T-helper 1 cell treated with Interleukin-12 subunit alpha and Interleukin-12 subunit beta and Interleukin-4 antibody, amounts not matched to agents 30 ng/mL and 1 ng/mL, for 36 hours (primary cell): ENCODE results near the gene PLEKHJ1. TPM values are rescaled to one million over a fixed set of nuclear protein-coding genes. Genes with fewer than 3 reads are reported as not detected.

Source experiments
- total RNA-seq: library from RNA; stranded (reverse); gene quantifications from 2 replicates; pipeline ENCODE4 v1.2.3, GENCODE V29; 2022

The PLEKHJ1 gene
- total RNA-seq, 1 donor from 2014 or later, result 65.7 TPM

Other genes starting within 250 kb of the PLEKHJ1 start
- 34.2 and 44.9 TPM in 2 replicates for gene BTBD2, start 220.6 kb downstream of the PLEKHJ1 start, total RNA-seq
- 205 and 213 TPM in 2 replicates for gene MKNK2, start 185.1 kb downstream of the PLEKHJ1 start, total RNA-seq
- 244 and 254 TPM in 2 replicates for gene MOB3A, start 140.0 kb downstream of the PLEKHJ1 start, total RNA-seq
- gene IZUMO4, start 139.4 kb downstream of the PLEKHJ1 start, total RNA-seq, result 15.4 and 19.1 TPM in 2 replicates
- gene AP3D1, start 84.8 kb downstream of the PLEKHJ1 start, total RNA-seq, result 126 and 139 TPM in 2 replicates
- 70.1 and 73.4 TPM in 2 replicates for gene DOT1L, start 72.4 kb downstream of the PLEKHJ1 start, total RNA-seq
- gene SF3A2, start 495 bp upstream of the PLEKHJ1 start, total RNA-seq, result 136 and 141 TPM in 2 replicates
- gene AMH, start 13.0 kb upstream of the PLEKHJ1 start, total RNA-seq, result 3.6 and 5.4 TPM in 2 replicates
- not detected in 2 replicates for gene JSRP1, start 20.1 kb upstream of the PLEKHJ1 start, total RNA-seq
- 1.2 TPM in 2 replicates for gene PEAK3, start 45.8 kb upstream of the PLEKHJ1 start, total RNA-seq
- gene LINGO3, start 71.8 kb upstream of the PLEKHJ1 start, total RNA-seq, result 0.32 and 0.41 TPM in 2 replicates
- gene LSM7, start 92.3 kb upstream of the PLEKHJ1 start, total RNA-seq, result 119 and 122 TPM in 2 replicates
- 81.9 and 88.7 TPM in 2 replicates for gene SPPL2B, start 92.4 kb upstream of the PLEKHJ1 start, total RNA-seq
- gene TMPRSS9, start 123.9 kb upstream of the PLEKHJ1 start, total RNA-seq, result not detected in 2 replicates
- gene TIMM13, start 191.3 kb upstream of the PLEKHJ1 start, total RNA-seq, result 67.4 and 74.6 TPM in 2 replicates
- 93.1 and 95.0 TPM in 2 replicates for gene LMNB2, start 220.6 kb upstream of the PLEKHJ1 start, total RNA-seq
- 72.4 and 85.8 TPM in 2 replicates for gene GADD45B, start 239.8 kb upstream of the PLEKHJ1 start, total RNA-seq